Colon (tissue), 2 donors: ENCODE measurements around the gene BTRC.

ENCODE experiments used
- FAIRE-seq: peaks from 2 replicates; lab custom pipeline; 2012; peaks lifted over from hg19 to GRCh38; lab: Jason Lieb, UNC
- donor health status: control.
- donor health status: control.

Gene BTRC

DNA sequence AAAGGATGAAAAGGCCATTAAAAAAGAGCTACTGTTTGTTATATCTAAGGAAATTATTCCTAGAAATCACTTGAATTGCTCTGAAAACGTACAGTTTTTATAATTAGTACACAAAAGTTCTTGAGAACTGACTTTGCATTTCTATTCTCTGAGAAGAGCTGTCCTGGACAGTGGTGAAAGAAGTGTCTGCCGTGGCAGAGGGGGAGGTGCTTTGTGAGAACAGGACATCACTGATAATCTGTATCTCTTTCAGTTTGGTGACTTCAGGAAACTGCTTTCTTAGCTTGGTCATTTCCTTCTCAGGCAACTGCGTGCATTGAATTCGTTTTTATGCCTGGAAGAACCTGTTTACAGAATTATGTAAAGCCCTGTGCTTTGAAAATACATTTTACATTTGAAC is 182.0 kb downstream of the BTRC start:
- FAIRE-seq, result no peak

GRCh38 chr10:101536800-101537199 is 182.8 kb downstream of the BTRC start:
- no peak for FAIRE-seq

- FAIRE-seq, result no peak
These were observed 184.5 kb downstream of the BTRC start for GRCh38 chr10:101538446-101538845.

DNA sequence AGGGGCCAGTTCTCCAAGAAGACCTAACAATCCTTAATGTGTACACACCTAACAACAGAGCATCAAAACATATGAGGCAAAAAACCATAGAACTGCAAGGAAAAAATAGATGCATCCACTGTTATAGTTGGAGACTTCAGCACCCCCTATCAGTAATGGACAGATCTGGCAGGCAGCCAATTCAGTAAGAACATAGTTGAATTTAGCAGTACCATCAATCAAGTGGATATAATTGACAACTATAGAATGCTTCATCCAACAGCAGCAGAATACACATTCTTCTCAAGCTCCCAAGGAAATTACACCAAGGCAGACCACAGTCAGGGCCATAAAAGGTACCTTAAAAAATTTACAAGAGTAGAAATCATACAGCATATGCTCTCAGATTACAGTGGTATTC is 191.9 kb downstream of the BTRC start:
- FAIRE-seq, result no peak

GRCh38 chr10:101550965-101551364 is 197.0 kb downstream of the BTRC start:
- FAIRE-seq, result no peak

GRCh38 chr10:101552442-101552841 is 198.5 kb downstream of the BTRC start:
- no peak for FAIRE-seq

DNA sequence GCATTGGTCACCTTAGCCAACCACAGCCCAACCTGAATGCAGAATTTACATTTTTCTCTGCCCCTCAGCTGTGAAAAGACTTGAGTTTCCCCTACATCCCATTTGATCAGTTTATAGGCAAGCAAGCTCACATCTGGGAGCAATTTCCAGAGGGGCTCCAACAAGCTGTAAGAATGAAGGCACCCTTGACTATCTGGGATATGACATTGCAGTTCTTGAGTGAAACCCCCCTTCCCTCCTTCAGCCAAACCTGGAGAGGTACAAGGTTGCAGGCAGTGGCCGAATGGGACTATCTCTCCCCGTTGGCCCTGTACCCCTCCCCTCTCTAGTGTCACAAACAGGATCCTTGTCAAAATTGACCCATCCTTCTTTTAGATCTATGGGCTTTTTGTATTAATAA is 203.6 kb downstream of the BTRC start:
- FAIRE-seq, result no peak

DNA sequence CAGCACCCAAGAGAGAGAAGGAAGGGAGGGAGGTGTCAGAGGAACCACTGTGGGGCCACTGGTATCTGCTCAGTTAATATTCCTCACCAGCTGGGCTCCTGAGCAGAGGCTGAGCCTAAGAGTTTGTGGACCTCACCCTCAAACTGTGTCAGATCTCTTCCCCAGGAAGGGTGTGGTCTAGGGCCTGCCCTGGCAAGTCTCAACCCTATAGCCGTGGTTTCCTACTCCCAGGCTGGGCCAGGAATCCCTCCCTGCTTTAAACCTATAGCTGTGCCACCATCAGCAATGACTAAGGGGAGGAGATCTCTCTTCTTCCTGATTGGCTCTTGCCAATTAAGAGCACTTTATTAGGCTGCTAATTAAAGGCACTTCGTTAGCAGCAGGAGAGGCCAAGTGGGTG is 204.2 kb downstream of the BTRC start:
- no peak for FAIRE-seq

- FAIRE-seq, result no peak
These were observed 205.0 kb downstream of the BTRC start for GRCh38 chr10:101558671-101559595.

GRCh38 chr10:101559596-101560297 is 205.8 kb downstream of the BTRC start:
- FAIRE-seq, result no peak

GRCh38 chr10:101560298-101561067 is 206.5 kb downstream of the BTRC start:
- FAIRE-seq, result no peak

GRCh38 chr10:101561068-101561915 is 207.3 kb downstream of the BTRC start:
- no peak for FAIRE-seq

GRCh38 chr10:101562231-101562630 is 208.3 kb downstream of the BTRC start:
- no peak for FAIRE-seq

DNA sequence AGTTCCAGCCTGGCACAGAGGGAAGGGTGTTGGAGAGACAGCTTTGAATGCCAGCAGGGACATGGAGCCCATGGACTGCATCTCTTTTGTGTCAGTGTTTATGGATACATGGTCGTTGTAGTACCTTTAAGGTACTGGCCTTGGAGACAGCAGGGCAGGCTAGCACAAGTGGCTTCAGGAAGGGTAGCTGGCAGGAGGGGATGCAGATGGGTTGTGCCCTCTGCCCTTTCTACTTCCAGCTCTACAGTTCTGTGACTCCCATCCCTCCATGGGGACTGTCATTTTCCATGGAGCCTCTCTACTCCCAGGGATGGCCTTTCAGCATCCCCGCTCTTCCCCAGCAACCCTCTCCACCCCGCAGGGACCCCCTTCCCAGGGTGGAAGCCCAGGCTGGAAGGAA is 209.0 kb downstream of the BTRC start:
- FAIRE-seq, result no peak

DNA sequence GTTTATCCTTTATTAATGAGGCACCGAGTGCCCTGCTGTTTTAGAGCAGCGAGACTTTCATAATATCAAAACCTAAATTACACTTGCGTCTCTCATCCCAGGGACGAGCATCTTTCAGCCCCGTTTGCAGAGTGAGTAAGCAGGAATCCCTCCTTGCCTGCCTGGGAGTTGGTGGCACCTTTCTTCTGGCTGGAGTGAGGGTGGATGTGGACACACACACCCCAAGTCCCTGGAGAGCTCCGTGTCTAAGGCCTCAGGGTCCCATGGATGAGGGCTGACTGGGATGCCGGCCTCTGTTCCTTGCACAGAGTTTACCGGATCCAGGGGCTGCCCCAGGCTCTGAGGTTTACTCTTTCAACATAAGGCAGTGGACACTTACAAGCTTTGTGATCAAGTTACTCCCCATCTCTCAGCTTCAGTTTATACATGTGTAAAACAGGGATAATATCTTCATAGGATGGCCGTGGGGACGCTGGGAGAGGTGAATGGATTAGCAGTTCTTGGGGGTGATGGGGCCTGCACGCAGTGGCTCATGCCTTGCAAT is 209.6 kb downstream of the BTRC start:
- FAIRE-seq, result no peak

- FAIRE-seq, result no peak
These were observed 210.6 kb downstream of the BTRC start for GRCh38 chr10:101564490-101564991.

DNA sequence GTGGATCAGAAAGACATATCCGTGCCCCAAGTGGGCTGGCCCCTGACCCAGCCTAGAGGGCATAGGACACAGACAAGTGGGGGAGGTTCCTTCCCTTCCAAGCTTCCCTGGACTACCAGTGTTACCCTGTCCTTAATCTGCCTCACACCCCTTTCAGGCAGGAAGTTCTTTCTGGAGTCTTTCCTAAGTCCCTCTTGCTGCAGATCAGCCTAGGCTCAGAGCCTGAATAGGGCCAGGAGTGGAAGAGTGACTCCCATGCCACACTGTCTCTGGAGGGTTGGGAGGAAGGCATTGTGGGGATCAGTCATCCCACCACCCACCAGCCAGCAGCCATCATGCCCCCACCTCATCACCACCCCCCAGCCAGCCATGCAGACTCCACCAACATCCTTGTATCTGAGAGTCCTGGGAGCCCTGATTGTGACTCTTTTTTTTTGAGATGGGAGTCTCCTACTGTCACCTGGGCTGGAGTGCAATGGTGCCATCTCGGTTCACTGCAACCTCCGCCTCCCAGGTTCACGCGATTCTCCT is 211.5 kb downstream of the BTRC start:
- no peak for FAIRE-seq

- no peak for FAIRE-seq
These were observed 212.0 kb downstream of the BTRC start for GRCh38 chr10:101565936-101566332.

GRCh38 chr10:101566333-101567164 is 212.6 kb downstream of the BTRC start:
- FAIRE-seq, result no peak
